Activated gamma-delta T cell (primary cell): ENCODE measurements around the gene ALPP.
"Not testable (repeated sequence)": the region's sequence is repeated elsewhere in the genome, so short reads cannot be mapped to it uniquely, and the experiment has no call there.

ENCODE experiments used
- DNase-seq: peaks from one replicate; lab custom pipeline; 2025; lab: John Stamatoyannopoulos, UW

ALPP gene

DNA sequence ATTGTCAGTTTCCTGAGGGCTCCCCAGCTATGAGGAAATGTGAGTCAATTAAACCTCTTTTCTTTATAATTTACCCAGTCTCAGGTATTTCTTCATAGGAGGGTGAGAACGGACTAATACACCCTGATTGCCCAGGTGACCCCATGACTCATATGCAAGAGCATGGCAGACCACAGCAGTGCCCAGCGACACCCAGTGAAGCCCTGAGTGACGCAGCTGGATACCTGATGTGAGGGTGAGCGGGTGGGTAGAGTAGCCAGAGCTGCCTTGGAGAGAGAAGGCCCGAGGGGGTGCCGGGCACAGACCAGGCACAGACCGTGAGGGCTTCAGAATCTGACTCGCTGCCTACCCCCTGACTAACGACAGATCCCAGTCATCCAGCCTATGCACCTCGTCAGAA, 43.5 kb downstream of the ALPP start:
- no peak for DNase-seq

DNA sequence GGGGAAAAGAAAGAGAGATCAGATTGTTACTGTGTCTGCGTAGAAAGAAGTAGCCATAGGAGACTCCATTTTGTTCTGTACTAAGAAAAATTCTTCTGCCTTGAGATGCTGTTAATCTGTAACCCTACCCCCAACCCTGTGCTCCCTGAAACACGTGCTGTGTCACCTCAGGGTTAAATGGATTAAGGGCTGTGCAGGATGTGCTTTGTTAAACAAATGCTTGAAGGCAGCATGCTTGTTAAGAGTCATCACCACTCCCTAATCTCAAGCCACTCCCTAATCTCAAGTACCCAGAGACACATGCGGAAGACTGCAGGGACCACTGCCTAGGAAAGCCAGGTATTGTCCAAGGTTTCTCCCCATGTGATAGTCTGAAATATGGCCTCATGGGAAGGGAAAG, 44.4 kb downstream of the ALPP start:
- DNase-seq = not testable (repeated sequence)

DNA sequence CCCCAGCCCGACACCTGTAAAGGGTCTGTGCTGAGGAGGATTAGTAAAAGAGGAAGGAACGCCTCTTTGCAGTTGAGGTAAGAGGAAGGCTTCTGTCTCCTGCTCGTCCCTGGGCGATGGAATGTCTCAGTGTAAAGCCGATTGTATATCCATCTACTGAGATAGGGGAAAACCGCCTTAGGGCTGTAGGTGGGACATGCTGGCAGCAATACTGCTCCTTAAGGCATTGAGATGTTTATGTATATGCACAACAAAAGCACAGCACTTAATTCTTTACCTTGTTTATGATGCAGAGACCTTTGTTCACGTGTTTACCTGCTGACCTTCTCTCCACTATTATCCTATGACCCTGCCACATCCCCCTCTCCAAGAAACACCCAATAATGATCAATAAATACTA, 44.9 kb downstream of the ALPP start:
- not testable (repeated sequence) for DNase-seq

DNA sequence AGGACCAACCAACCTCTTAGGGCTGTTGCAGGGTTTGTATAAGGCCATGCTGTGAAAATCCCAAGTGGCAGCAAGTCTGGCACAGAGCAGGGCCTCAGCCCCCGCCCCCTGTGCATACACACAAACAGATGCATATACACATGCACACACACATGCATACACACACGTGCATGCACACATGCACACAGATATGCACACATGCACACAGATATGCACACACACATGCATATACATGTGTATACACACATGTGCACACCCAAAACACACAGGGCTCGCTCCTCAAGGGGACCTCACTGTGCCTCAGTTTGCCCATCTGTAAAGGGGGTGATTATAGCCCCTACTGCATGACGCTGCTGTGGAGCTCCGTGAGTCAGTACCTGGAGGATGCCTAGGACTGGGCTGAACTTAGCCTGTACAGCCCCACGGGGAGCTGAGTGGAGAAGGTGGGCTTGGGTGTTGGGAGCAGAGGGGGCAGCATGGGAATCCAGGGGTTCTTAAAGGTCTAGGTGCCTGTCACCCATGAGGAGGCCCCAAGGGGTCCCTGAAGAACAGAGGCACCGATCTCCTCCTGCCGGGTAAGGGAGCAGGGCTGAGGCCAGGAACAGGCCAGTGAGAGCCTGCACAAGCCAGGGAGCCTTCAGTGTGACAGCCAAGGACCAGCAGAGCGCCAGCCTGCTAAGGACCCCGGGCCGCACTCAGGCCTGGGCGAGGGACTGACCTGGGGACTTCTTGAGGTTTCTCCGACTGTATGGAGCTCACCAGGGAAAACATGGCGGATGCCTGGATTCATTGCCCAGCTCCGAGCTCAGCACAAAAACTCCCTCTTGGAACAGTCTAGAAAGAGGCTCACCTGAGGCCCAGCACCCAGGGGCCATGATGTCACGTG, 53.4 kb downstream of the ALPP start:
- DNase-seq = no peak
